Neuronal stem cell (in vitro differentiated cells): ENCODE measurements around the gene FGF9.

ENCODE experiments used
- DNase-seq: peaks from one replicate; pipeline ENCODE4 v3.0.0-alpha.2; 2013; ENCODE audit warnings: low spot score
- H2AFZ ChIP-seq: one replicate; pipeline ENCODE4 v1.6.1; 2013; ENCODE audit warnings: mild to moderate bottlenecking, low read length, inconsistent platforms
- H2AK5ac ChIP-seq: 2 replicates; pipeline ENCODE4 v1.6.1; 2013; ENCODE audit warnings: low read depth, mild to moderate bottlenecking, inconsistent platforms, low read length, moderate library complexity, mixed read lengths
- H2BK120ac ChIP-seq: 2 replicates; pipeline ENCODE4 v1.6.1; 2013; ENCODE audit warnings: low read depth, mild to moderate bottlenecking, inconsistent platforms, low read length, moderate library complexity, mixed read lengths
- H2BK12ac ChIP-seq: one replicate; pipeline ENCODE4 v1.6.1; 2013; ENCODE audit warnings: low read length, inconsistent platforms
- H2BK15ac ChIP-seq: 2 replicates; pipeline ENCODE4 v1.6.1; 2013; ENCODE audit warnings: mild to moderate bottlenecking, low read length, inconsistent platforms, mixed read lengths
- H2BK5ac ChIP-seq: one replicate; pipeline ENCODE4 v1.6.1; 2013; ENCODE audit warnings: inconsistent platforms, mild to moderate bottlenecking, low read length, moderate library complexity
- H3K14ac ChIP-seq: one replicate; pipeline ENCODE4 v1.6.1; 2013; ENCODE audit warnings: low read length, inconsistent platforms
- H3K18ac ChIP-seq: 2 replicates; pipeline ENCODE4 v1.6.1; 2013; ENCODE audit warnings: low read length, inconsistent platforms
- H3K23ac ChIP-seq: 2 replicates; pipeline ENCODE4 v1.6.1; 2013; ENCODE audit warnings: low read depth, mild to moderate bottlenecking, mixed read lengths, low read length, inconsistent platforms; ENCODE audit not compliant: poor library complexity
- H3K27ac ChIP-seq: replicated peaks from 3 replicates; pipeline ENCODE4 v1.5.1; 2013; ENCODE audit warnings: low read length, inconsistent platforms
- H3K27me3 ChIP-seq, 3 experiments: 2 replicates each; pipeline ENCODE4 v1.6.1; 2013; ENCODE audit warnings: low read length in 3 of 3, mild to moderate bottlenecking in 2 of 3, inconsistent platforms in 1 of 3, low read depth in 1 of 3, mixed read lengths in 1 of 3, moderate library complexity in 1 of 3; ENCODE audit not compliant: control insufficient read depth in 3 of 3, insufficient read depth in 3 of 3
- H3K36me3 ChIP-seq, 2 donors: replicated peaks in 1 of 2; 2 replicates each; pipeline ENCODE4 v1.6.1; 2013; ENCODE audit warnings: low read length in 2 of 2; ENCODE audit not compliant: control insufficient read depth in 2 of 2, insufficient read depth in 2 of 2
- H3K4ac ChIP-seq: 2 replicates; pipeline ENCODE4 v1.6.1; 2013; ENCODE audit warnings: inconsistent platforms, mild to moderate bottlenecking, low read length, moderate library complexity
- H3K4me1 ChIP-seq, 2 donors: 1 replicate in 1 of 2; 2 replicates in 1 of 2; pipeline ENCODE4 v1.6.1; 2013; ENCODE audit warnings: low read length in 2 of 2, low read depth in 1 of 2; ENCODE audit not compliant: control insufficient read depth in 2 of 2, insufficient read depth in 1 of 2
- H3K4me2 ChIP-seq: one replicate; pipeline ENCODE4 v1.6.1; 2013; ENCODE audit warnings: mild to moderate bottlenecking, low read length, inconsistent platforms; ENCODE audit not compliant: insufficient read depth, poor library complexity, severe bottlenecking
- H3K4me3 ChIP-seq, 2 donors: 2 replicates each; pipeline ENCODE4 v1.5.1; 2013; ENCODE audit warnings: low read length in 2 of 2, mild to moderate bottlenecking in 2 of 2, inconsistent platforms in 1 of 2, moderate library complexity in 1 of 2
- H3K79me1 ChIP-seq: one replicate; pipeline ENCODE4 v1.6.1; 2013; ENCODE audit warnings: low read depth, mild to moderate bottlenecking, inconsistent platforms, low read length, moderate library complexity
- H3K9ac ChIP-seq: one replicate; pipeline ENCODE4 v1.6.1; 2013; ENCODE audit warnings: mild to moderate bottlenecking, low read depth, low read length, inconsistent platforms; ENCODE audit not compliant: poor library complexity
- H3K9me3 ChIP-seq, 2 donors: replicated peaks in 1 of 2; 2 replicates each; pipeline versions ENCODE3 to v1.6.1; 2013; ENCODE audit warnings: low read length in 2 of 2, mild to moderate bottlenecking in 2 of 2, inconsistent platforms in 1 of 2, low read depth in 1 of 2, mixed read lengths in 1 of 2, moderate library complexity in 1 of 2; ENCODE audit not compliant: control insufficient read depth in 2 of 2, insufficient read depth in 1 of 2
- H4K8ac ChIP-seq: one replicate; pipeline ENCODE4 v1.6.1; 2013; ENCODE audit warnings: low read depth, mild to moderate bottlenecking, inconsistent platforms, low read length, moderate library complexity
- H4K91ac ChIP-seq: one replicate; pipeline ENCODE4 v1.6.1; 2013; ENCODE audit warnings: low read length, low read depth, mild to moderate bottlenecking, inconsistent platforms; ENCODE audit not compliant: poor library complexity
- WGBS, 2 donors: extraction: QIAGEN DNeasy Blood & Tissue Kit; methylation state at CpG; one replicate each; pipeline ENCODE4 v1.1.7; 2013; ENCODE audit warnings: missing lambda C conversion rate in 2 of 2, mixed read lengths in 1 of 2; ENCODE audit not compliant: insufficient read length in 2 of 2, insufficient replicate concordance in 1 of 2; ENCODE audit errors: extremely low coverage in 2 of 2; 5-methylcytosine and 5-hydroxymethylcytosine counted together

FGF9 gene

DNA sequence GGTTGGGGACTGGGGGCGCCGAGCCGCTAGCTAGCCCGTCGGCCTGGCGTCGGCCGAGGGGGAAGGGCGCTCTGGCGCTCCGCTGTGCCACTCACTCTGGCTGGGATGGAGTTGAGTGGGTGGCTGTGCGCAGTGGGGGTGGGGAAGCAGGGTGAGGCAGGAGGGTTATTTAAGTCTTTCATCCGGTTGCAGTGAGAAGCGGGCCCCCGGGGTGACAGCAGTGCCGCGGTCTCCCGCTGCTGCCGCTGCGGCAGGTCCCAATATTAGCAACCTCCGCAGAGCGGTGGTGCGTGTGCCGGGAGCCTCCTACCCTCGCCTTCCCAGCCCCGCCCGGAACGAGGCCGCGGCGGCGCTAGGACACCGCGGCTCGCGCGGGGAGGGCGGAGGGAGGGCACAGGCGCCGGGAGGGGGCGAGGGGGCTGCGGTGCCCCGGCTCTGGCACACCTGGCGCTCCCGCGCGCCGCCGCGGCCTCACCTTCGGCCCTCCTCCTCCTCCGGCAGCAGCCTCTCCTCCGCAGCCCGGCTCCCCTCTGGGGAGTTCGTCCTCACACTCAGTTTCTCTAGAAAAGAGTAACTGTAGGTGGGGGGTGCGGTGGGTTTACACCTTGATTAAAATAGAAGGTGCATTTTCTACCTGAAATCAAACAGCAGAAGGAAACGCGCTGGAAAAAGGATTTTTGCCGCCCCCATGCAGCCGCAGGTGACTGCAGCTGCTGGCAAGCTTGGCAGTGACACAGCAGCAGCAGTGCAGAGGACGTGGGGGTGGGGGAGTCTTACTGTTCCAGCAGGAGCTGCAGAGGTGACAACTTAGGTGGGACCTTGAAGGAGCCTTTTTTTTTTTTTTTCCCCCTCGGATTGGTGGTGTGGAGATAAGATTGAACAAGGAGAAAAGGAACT, 4.5 kb downstream of the FGF9 start:
- H3K4ac ChIP-seq = no peak overlapping the region
- H3K9ac ChIP-seq = peak overlapping the region; percentile 93
- peak overlapping the region; percentile 96 for H3K18ac ChIP-seq
- peaks cover 12% of the 10 kb centered on the region for H3K79me1 ChIP-seq
- H3K4me1 ChIP-seq = peaks cover 16 to 17% of the 10 kb centered on the region in 2 donors
- peak overlapping the region; percentile 93 for H3K4me2 ChIP-seq
- no peak overlapping the region for H4K8ac ChIP-seq
- DNase-seq = peak; percentile 23
- H2AFZ ChIP-seq = peak overlapping the region; percentile 92
- peak overlapping the region; percentile 81 for H2BK15ac ChIP-seq
- H2BK12ac ChIP-seq = no peak overlapping the region
- H2AK5ac ChIP-seq = peak overlapping the region; percentile 63
- no peaks in the 10 kb centered on the region for H3K9me3 ChIP-seq
- peak overlapping the region; percentile 75 for H2BK5ac ChIP-seq
- peak overlapping the region; percentile 71 for H3K14ac ChIP-seq
- H4K91ac ChIP-seq = no peak overlapping the region
- peaks cover 0 to 8% of the 10 kb centered on the region in 2 donors for H3K36me3 ChIP-seq
- peaks cover 0 to 26% (median 23%) of the 10 kb centered on the region in 3 experiments for H3K27me3 ChIP-seq
- H2BK120ac ChIP-seq = no peak overlapping the region
- peak overlapping the region; percentile 73 for H3K23ac ChIP-seq
- no peak overlapping the region for H3K27ac ChIP-seq
- WGBS, 2 donors = no CpG with 5 or more reads among the region's 62 CpGs
- H3K4me3 ChIP-seq = peak overlapping the region; percentile 81 to 86

DNA sequence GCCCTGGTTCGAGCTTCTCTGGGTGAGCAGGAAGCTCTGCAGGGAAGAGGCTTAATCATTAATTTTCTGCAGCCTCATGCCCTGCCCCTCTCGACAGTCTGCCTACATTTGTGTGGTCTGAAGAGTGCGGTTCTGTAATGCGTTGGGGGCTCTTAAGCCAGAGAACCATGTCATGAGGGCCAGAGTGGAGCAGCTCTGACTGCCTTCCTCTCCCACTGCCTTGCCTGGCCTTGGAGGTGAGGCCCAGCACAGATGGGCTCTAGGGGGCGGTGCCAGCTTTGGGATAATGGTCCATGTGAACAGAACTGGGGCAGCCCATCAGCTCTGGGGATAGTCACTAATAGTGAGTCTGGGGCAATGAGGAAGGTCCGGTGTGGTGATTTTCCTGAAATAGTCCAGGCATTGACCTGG, 5.7 kb downstream of the FGF9 start:
- Histone ChIP-seq H3K27me3 (peaks cover 0 to 20% (median 18%) of the 10 kb centered on the region in 3 experiments), H3K27ac (no peak overlapping the region), H2AFZ (no peak overlapping the region), H2BK12ac (no peak overlapping the region), H3K9ac (no peak overlapping the region), H3K4me3 (no peak overlapping the region), H3K18ac (no peak overlapping the region), H4K91ac (no peak overlapping the region), H4K8ac (no peak overlapping the region), H2BK120ac (no peak overlapping the region), H3K79me1 (peaks cover 12% of the 10 kb centered on the region), H3K23ac (no peak overlapping the region), H2BK5ac (no peak overlapping the region), H3K4ac (no peak overlapping the region), H3K14ac (no peak overlapping the region), H3K36me3 (peaks cover 2 to 17% of the 10 kb centered on the region in 2 donors), H3K4me1 (peaks cover 14 to 16% of the 10 kb centered on the region in 2 donors), H2AK5ac (no peak overlapping the region), H3K4me2 (no peak overlapping the region), H2BK15ac (no peak overlapping the region), H3K9me3 (no peaks in the 10 kb centered on the region)
- WGBS, 2 donors = no CpG with 5 or more reads among the region's 6 CpGs
- DNase-seq = peak; percentile 6

DNA sequence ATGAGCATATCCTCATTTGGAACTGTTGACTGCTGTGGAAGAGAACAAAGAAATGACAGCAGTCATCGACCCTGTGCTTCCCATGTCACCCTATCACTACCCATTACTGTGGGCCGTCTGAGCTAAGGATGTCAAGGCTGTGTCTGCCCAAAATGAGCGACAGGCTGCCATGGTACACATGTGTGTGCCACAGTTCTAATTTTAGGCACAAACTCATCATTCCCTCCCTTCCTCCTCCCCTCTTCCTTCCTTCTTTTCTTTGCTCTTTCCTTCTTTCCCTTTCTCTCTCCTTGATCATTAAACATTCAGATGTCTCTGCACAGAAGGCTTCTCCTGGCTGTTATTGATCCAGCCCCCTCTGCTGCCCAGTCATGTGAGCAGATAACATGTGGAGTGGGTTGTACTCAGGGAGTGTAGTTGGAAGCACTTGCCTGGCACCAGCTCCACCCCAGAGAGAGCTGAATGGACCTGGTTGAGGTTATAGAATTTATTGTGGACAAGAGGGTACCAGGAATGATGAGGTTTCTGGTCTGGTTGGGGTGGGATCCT, 6.3 kb downstream of the FGF9 start:
- no peaks in the 10 kb centered on the region for H3K9me3 ChIP-seq
- H3K14ac ChIP-seq = no peak overlapping the region
- H2BK12ac ChIP-seq = no peak overlapping the region
- no peak overlapping the region for H2BK120ac ChIP-seq
- no peak overlapping the region for H3K4ac ChIP-seq
- no peak overlapping the region for H2AFZ ChIP-seq
- H4K8ac ChIP-seq = no peak overlapping the region
- no CpG with 5 or more reads among the region's 3 CpGs for WGBS, 2 donors
- no peak overlapping the region for H4K91ac ChIP-seq
- peaks cover 0 to 14% (median 13%) of the 10 kb centered on the region in 3 experiments for H3K27me3 ChIP-seq
- no peak overlapping the region for H2BK15ac ChIP-seq
- peaks cover 4 to 23% of the 10 kb centered on the region in 2 donors for H3K36me3 ChIP-seq
- no peak overlapping the region for H2BK5ac ChIP-seq
- peaks cover 12% of the 10 kb centered on the region for H3K79me1 ChIP-seq
- no peak for DNase-seq
- no peak overlapping the region for H3K23ac ChIP-seq
- H2AK5ac ChIP-seq = no peak overlapping the region
- H3K9ac ChIP-seq = no peak overlapping the region
- no peak overlapping the region for H3K4me2 ChIP-seq
- peaks cover 11 to 12% of the 10 kb centered on the region in 2 donors for H3K4me1 ChIP-seq
- H3K4me3 ChIP-seq = no peak overlapping the region
- H3K27ac ChIP-seq = no peak overlapping the region
- no peak overlapping the region for H3K18ac ChIP-seq

DNA sequence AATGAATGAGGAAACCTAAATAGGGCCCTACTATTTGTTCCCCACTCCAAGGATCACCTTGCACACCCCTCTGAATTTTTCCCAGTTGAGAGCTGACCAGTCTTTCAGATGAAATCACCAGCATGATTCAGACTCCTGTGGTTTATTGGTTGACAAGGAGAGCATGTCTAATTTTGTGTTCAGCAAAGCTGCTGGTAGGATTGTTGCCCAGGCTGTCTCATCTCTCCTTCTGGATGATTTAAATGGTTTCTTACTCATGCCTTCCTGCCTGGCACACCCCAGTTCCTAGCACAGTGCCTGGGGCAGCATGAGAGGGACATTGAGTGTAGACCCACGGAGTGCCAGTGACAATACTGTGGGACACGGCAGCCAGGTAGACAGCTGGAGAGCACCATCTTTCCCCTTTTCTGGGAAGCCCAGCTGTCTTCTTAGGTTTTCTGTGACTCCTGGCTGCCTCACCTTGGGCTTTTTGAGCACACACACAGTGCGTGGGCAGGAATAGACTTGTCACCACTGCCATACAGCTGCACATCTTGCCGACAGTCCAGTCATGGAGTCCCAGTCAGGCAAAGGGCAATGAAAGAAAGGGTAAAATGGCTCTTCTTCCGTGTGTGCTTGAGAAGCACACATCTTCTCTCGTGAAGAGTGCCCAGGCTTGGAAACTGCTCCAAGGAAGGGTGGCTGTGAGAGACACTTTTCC, 12.3 kb downstream of the FGF9 start:
- no peak overlapping the region for H3K4me2 ChIP-seq
- H2BK120ac ChIP-seq = no peak overlapping the region
- H4K8ac ChIP-seq = no peak overlapping the region
- no peak overlapping the region for H4K91ac ChIP-seq
- H3K27me3 ChIP-seq = no peaks in the 10 kb centered on the region
- peak overlapping the region; percentile 23 for H3K18ac ChIP-seq
- no peak overlapping the region for H3K4me3 ChIP-seq
- H2BK12ac ChIP-seq = no peak overlapping the region
- no peak overlapping the region for H3K23ac ChIP-seq
- H3K14ac ChIP-seq = no peak overlapping the region
- H3K4me1 ChIP-seq = peaks cover 3 to 4% of the 10 kb centered on the region in 2 donors
- no peaks in the 10 kb centered on the region for H3K79me1 ChIP-seq
- peaks cover 12 to 70% of the 10 kb centered on the region in 2 donors for H3K36me3 ChIP-seq
- no peak overlapping the region for H3K4ac ChIP-seq
- H3K9ac ChIP-seq = no peak overlapping the region
- no peak overlapping the region for H2BK15ac ChIP-seq
- DNase-seq = no peak
- no peak overlapping the region for H2AFZ ChIP-seq
- H2BK5ac ChIP-seq = no peak overlapping the region
- no peak overlapping the region for H2AK5ac ChIP-seq
- WGBS, 2 donors = no CpG with 5 or more reads among the region's 6 CpGs
- no peak overlapping the region for H3K27ac ChIP-seq
- no peaks in the 10 kb centered on the region for H3K9me3 ChIP-seq
